GM12878 (cell line): ENCODE results near the gene GDI2. TPM values are rescaled to one million over a fixed set of nuclear protein-coding genes. Genes with fewer than 3 reads are reported as not detected.

ENCODE experiments used
- ATAC-seq: fragments of 200-7000 bp; cut with Tn5 transposase; 3 replicates; pipeline ENCODE4 v1.9.1; 2020; ENCODE audit warnings: mild to moderate bottlenecking, moderate library complexity
- BruUV-seq: library from RNA; stranded (reverse); fragments of 400-500 nt; replicated peaks from 2 replicates; lab custom pipeline; 2021; lab: Mats Ljungman, UMichigan
- CTCF ChIA-PET: fragments of 300-600 bp; sonication (Branson Sonifier 250); formaldehyde crosslinking; extraction: SDS; loops from one replicate; lab custom pipeline; 2021; ENCODE audit warnings: inconsistent platforms; lab: Yijun Ruan, JAX
- POLR2A ChIA-PET: fragments of 350-600 bp; formaldehyde crosslinking; extraction: SDS; loops from one replicate; lab custom pipeline; 2021; ENCODE audit warnings: inconsistent platforms; lab: Charles Lee
- RAD21 ChIA-PET: fragments of 300-600 bp; sonication (Branson Sonifier 250); formaldehyde crosslinking; loops from one replicate; lab custom pipeline; 2023; ENCODE audit warnings: antibody characterized with exemption; ENCODE audit not compliant: unreplicated experiment; lab: Charles Lee
- SMC1A ChIA-PET: fragments of 300-600 bp; sonication (Branson Sonifier 250); formaldehyde crosslinking; loops from one replicate; lab custom pipeline; 2023; ENCODE audit not compliant: unreplicated experiment, uncharacterized antibody; lab: Charles Lee
- DNase-seq: peaks from one replicate; pipeline ENCODE4 v3.0.0-alpha.2; 2011; ENCODE audit warnings: low read depth, low spot score
- FAIRE-seq: peaks from 3 replicates; lab custom pipeline; 2011; peaks lifted over from hg19 to GRCh38; lab: Jason Lieb, UNC
- H2AFZ ChIP-seq: 2 replicates; pipeline ENCODE4 v1.6.0; 2011; ENCODE audit warnings: low read depth, low read length, control low read depth; ENCODE audit not compliant: control insufficient read depth
- H3K27ac ChIP-seq: 2 replicates; pipeline ENCODE4 v1.5.1; 2011; ENCODE audit warnings: control low read depth; ENCODE audit not compliant: control insufficient read depth, insufficient read depth
- H3K27me3 ChIP-seq, 2 experiments: replicated peaks in 1 of 2; 2 replicates each; pipeline versions ENCODE4 v1.6.0 to v1.6.1; 2011; ENCODE audit warnings: low read length in 1 of 2; ENCODE audit not compliant: control insufficient read depth in 2 of 2, insufficient read depth in 2 of 2
- H3K36me3 ChIP-seq, 2 experiments: 2 replicates each; pipeline ENCODE4 v1.5.1; 2011; ENCODE audit warnings: low read length in 1 of 2; ENCODE audit not compliant: control insufficient read depth in 2 of 2, insufficient read depth in 2 of 2
- H3K4me1 ChIP-seq: 2 replicates; pipeline ENCODE4 v1.6.1; 2011; ENCODE audit warnings: mild to moderate bottlenecking, low read length, moderate library complexity, mixed read lengths; ENCODE audit not compliant: control insufficient read depth, insufficient read depth
- H3K4me2 ChIP-seq: 2 replicates; pipeline ENCODE4 v1.6.0; 2011; ENCODE audit warnings: control low read depth; ENCODE audit not compliant: control insufficient read depth, insufficient read depth
- H3K4me3 ChIP-seq: fragments of 200-600 bp; sonication (generic); 2 replicates; pipeline ENCODE4 v1.5.1; 2016
- H3K79me2 ChIP-seq: 2 replicates; pipeline ENCODE4 v1.6.0; 2011; ENCODE audit warnings: low read length; ENCODE audit not compliant: control insufficient read depth, insufficient read depth
- H3K9ac ChIP-seq: 2 replicates; pipeline ENCODE4 v1.8.0; 2011; ENCODE audit warnings: low read length, control low read depth, mixed read lengths; ENCODE audit not compliant: control insufficient read depth, insufficient read depth
- H3K9me3 ChIP-seq: replicated peaks from 3 replicates; pipeline ENCODE4 v1.5.1; 2011; ENCODE audit warnings: mild to moderate bottlenecking, low read length; ENCODE audit not compliant: control insufficient read depth, insufficient read depth
- H4K20me1 ChIP-seq: 2 replicates; pipeline ENCODE4 v1.6.0; 2011; ENCODE audit not compliant: control insufficient read depth, insufficient read depth
- ASH2L ChIP-seq: fragments of 300-600, 200-600 bp; sonication (generic); IDR thresholded peaks from 2 replicates; pipeline ENCODE4 v1.6.1; 2017; ENCODE audit warnings: low read depth, mild to moderate bottlenecking, borderline replicate concordance
- CBX3 ChIP-seq: fragments of 200-600 bp; sonication (generic); IDR thresholded peaks from 2 replicates; pipeline ENCODE4 v1.6.1; 2016; ENCODE audit warnings: low read depth, borderline replicate concordance
- EZH2 ChIP-seq: IDR thresholded peaks from 2 replicates; pipeline ENCODE4 v1.6.1; 2012; ENCODE audit warnings: low read depth, mild to moderate bottlenecking, control low read depth, inconsistent platforms, low read length, borderline replicate concordance; ENCODE audit not compliant: control insufficient read depth
- NBN ChIP-seq: fragments of 450-650 bp; IDR thresholded peaks from 2 replicates; pipeline ENCODE4 v1.6.1; 2016
- NR2C2 ChIP-seq: IDR thresholded peaks from 2 replicates; pipeline ENCODE4 v1.6.1; 2011; ENCODE audit warnings: borderline replicate concordance, low read depth; ENCODE audit not compliant: control insufficient read depth, insufficient read length
- SMAD1 ChIP-seq: fragments of 450-650 bp; IDR thresholded peaks from 2 replicates; pipeline ENCODE4 v1.6.1; 2018; ENCODE audit warnings: mild to moderate bottlenecking, low read depth; ENCODE audit not compliant: partially characterized antibody
- SUPT20H ChIP-seq: IDR thresholded peaks from 2 replicates; pipeline ENCODE4 v1.6.1; 2011; ENCODE audit warnings: low read depth, mild to moderate bottlenecking, low read length, moderate library complexity, borderline replicate concordance; ENCODE audit not compliant: control insufficient read depth
- ZNF274 ChIP-seq: IDR thresholded peaks from one replicate; pipeline ENCODE4 v1.8.0; 2011; ENCODE audit not compliant: insufficient read length, insufficient read depth
- WGBS: methylation state at CpG from one replicate; pipeline ENCODE4 v1.1.6; 2016; ENCODE audit warnings: low lambda C conversion rate; ENCODE audit not compliant: insufficient replicate concordance, insufficient coverage; ENCODE audit errors: missing lambda C conversion rate; 5-methylcytosine and 5-hydroxymethylcytosine counted together
- in situ Hi-C: fragments of 300-500 bp; cut with MboI; formaldehyde crosslinking; loops from 9 replicates; pipeline ENCODE4 v1.14.3; 2018; ENCODE audit warnings: mixed read lengths
- intact Hi-C: fragments of 100-400 bp; cut with micrococcal nuclease; formaldehyde crosslinking; loops from one replicate; pipeline ENCODE4 v1.14.2; 2022; ENCODE audit not compliant: unreplicated experiment
- polyA plus RNA-seq, 11 experiments: library from polyadenylated mRNA; depleted of rRNA in 4 of 11; unstranded in 6 of 11; stranded (reverse) in 5 of 11; fragments of >200 nt; fragmentation: Nextera tagmentation in 4 of 11; fragmentation: Illumina TruSeq in 1 of 11; extraction: Ambion mirVana in 4 of 11; extraction: Trizol in 1 of 11; gene quantifications; 1 replicate in 1 of 11; 2 replicates in 10 of 11; pipeline versions ENCODE4 v1.2.1 to v1.2.3, GENCODE V29; 2011 to 2016; ENCODE audit warnings: inconsistent platforms in 2 of 11, missing spikeins in 2 of 11, low read depth in 1 of 11
- total RNA-seq, 4 experiments: library from RNA; depleted of rRNA in 3 of 4; stranded (reverse); fragments of >200 nt in 3 of 4; fragmentation: Illumina TruSeq in 1 of 4; extraction: Trizol in 1 of 4; gene quantifications; 2 replicates each; pipeline versions ENCODE4 v1.2.1 to v1.2.3, GENCODE V29; 2013 to 2021
- TF ChIP-seq, protein P1 (sequence below): fragments of 450-650 bp; IDR thresholded peaks from 2 replicates; pipeline ENCODE4 v1.6.1; 2014; ENCODE audit warnings: mild to moderate bottlenecking
- TF ChIP-seq, protein P2 (sequence below): IDR thresholded peaks from 2 replicates; pipeline ENCODE4 v1.6.1; 2012; ENCODE audit warnings: mild to moderate bottlenecking, low read depth, low read length

The GDI2 gene
- total and polyA plus RNA-seq, 10 of the 15 experiments (the other 5 are each of a cell fraction or from before 2014, with no cell fraction given), result 261 to 395 (median 276) TPM

DNA sequence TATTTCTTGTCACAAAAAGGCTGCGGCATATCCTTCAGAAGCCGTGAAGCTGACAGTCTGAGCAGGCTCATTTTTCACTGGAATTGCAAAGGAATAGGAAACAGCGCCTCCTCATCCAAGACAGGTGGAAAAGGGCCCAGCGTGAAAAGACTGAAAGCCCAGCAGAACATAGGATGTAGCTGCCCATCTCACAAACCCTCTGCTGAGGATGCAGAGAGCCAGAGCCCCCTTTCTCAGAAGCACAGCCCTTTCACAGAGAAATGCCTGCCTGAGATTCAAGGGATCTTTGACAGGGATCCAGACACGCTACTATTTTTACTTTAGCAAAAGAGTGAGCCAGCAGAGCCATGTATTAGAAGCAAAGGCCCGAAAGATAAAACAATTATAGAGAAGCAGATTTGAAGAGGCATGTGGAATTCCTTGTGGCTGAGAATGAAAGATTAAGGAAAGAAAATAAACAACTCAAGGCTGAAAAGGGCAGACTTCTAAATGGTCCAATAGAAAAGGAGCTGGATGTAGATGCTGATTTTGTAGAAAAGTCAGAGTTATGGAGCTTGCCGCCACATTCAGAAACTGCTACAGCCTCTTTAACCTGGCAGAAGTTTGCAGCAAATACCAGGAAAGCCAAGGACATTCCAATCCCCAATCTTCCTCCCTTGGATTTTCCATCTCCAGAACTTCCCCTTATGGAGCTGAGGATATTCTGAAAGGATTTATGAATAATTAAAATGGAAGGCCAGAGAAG is 36.9 kb downstream of the GDI2 start:
- in situ Hi-C loops, result no loop called here
- no peak for DNase-seq
- CTCF ChIA-PET, result interaction anchor here (0.8 kb wide), 1 partner anchor 11 kb away, joined by 4 read pairs; no protein-coding TSS in a partner anchor
- peaks cover 16 to 18% of the 10 kb centered on the region in 2 experiments for H3K36me3 ChIP-seq
- RAD21 ChIA-PET, result no interaction called here
- no peak overlapping the region for H3K4me2 ChIP-seq
- WGBS, result 98% methylated on average over 7 of the region's 7 CpGs
- no peak for ATAC-seq
- H3K4me3 ChIP-seq, result no peak overlapping the region
- H3K79me2 ChIP-seq, result peaks cover 47% of the 10 kb centered on the region
- BruUV-seq, result no TSS peak
- intact Hi-C loops, result no loop called here
- H3K27ac ChIP-seq, result no peak overlapping the region
- H3K4me1 ChIP-seq, result no peaks in the 10 kb centered on the region
- H3K27me3 ChIP-seq, result no peaks in the 10 kb centered on the region
- no peak for FAIRE-seq
- POLR2A ChIA-PET, result no interaction called here
- SMC1A ChIA-PET, result interaction anchor here (0.6 to 2.3 kb wide), 3 partner anchors 31 to 115 kb away, joined by 3 to 8 read pairs (median 3); no protein-coding TSS in a partner anchor
- no peaks in the 10 kb centered on the region for H3K9me3 ChIP-seq
- H4K20me1 ChIP-seq, result peaks cover 3% of the 10 kb centered on the region; the same call in 1 of the 2 replicates
- TF ChIP-seq EZH2 (no peak), ZNF274 (no peak), SUPT20H (no peak), NR2C2 (no peak), ASH2L (no peak), CBX3 (no peak), SMAD1 (no peak), NBN (no peak)
- TF ChIP-seq, protein P1, sequence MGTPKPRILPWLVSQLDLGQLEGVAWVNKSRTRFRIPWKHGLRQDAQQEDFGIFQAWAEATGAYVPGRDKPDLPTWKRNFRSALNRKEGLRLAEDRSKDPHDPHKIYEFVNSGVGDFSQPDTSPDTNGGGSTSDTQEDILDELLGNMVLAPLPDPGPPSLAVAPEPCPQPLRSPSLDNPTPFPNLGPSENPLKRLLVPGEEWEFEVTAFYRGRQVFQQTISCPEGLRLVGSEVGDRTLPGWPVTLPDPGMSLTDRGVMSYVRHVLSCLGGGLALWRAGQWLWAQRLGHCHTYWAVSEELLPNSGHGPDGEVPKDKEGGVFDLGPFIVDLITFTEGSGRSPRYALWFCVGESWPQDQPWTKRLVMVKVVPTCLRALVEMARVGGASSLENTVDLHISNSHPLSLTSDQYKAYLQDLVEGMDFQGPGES, result no peak
- TF ChIP-seq, protein P2, sequence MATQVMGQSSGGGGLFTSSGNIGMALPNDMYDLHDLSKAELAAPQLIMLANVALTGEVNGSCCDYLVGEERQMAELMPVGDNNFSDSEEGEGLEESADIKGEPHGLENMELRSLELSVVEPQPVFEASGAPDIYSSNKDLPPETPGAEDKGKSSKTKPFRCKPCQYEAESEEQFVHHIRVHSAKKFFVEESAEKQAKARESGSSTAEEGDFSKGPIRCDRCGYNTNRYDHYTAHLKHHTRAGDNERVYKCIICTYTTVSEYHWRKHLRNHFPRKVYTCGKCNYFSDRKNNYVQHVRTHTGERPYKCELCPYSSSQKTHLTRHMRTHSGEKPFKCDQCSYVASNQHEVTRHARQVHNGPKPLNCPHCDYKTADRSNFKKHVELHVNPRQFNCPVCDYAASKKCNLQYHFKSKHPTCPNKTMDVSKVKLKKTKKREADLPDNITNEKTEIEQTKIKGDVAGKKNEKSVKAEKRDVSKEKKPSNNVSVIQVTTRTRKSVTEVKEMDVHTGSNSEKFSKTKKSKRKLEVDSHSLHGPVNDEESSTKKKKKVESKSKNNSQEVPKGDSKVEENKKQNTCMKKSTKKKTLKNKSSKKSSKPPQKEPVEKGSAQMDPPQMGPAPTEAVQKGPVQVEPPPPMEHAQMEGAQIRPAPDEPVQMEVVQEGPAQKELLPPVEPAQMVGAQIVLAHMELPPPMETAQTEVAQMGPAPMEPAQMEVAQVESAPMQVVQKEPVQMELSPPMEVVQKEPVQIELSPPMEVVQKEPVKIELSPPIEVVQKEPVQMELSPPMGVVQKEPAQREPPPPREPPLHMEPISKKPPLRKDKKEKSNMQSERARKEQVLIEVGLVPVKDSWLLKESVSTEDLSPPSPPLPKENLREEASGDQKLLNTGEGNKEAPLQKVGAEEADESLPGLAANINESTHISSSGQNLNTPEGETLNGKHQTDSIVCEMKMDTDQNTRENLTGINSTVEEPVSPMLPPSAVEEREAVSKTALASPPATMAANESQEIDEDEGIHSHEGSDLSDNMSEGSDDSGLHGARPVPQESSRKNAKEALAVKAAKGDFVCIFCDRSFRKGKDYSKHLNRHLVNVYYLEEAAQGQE, result no peak
- H3K9ac ChIP-seq, result no peak overlapping the region
- no peak overlapping the region for H2AFZ ChIP-seq
